CD14-positive monocyte (primary cell): ENCODE data around the gene WWC1. TPM values are rescaled to one million over a fixed set of nuclear protein-coding genes. Genes with fewer than 3 reads are reported as not detected.
A peak's percentile ranks its signal among the peaks of the same experiment; 100 is the strongest.

Experiments used
- DNase-seq, 3 donors: peaks; one replicate each; pipeline ENCODE4 v3.0.0-alpha.2; 2011 to 2022
- H2AFZ ChIP-seq: 2 replicates; pipeline ENCODE4 v1.6.0; 2012; ENCODE audit warnings: mild to moderate bottlenecking, low read depth, low read length, inconsistent platforms; ENCODE audit not compliant: insufficient read depth, poor library complexity, severe bottlenecking
- H3K27ac ChIP-seq, 2 donors: 1 replicate in 1 of 2; 2 replicates in 1 of 2; pipeline ENCODE4 v1.5.1; 2012 to 2013; ENCODE audit warnings: low read length in 2 of 2, control low read depth in 1 of 2, inconsistent platforms in 1 of 2, low read depth in 1 of 2, mild to moderate bottlenecking in 1 of 2
- H3K27me3 ChIP-seq, 2 donors: one replicate each; pipeline versions ENCODE4 v1.6.0 to v1.6.1; 2011 to 2013; ENCODE audit warnings: low read length in 2 of 2; ENCODE audit not compliant: control insufficient read depth in 2 of 2, insufficient read depth in 2 of 2
- H3K36me3 ChIP-seq, 2 donors: replicated peaks in 1 of 2; 1 replicate in 1 of 2; 2 replicates in 1 of 2; pipeline versions ENCODE4 v1.5.1 to v1.6.1; 2012 to 2013; ENCODE audit warnings: low read length in 2 of 2, control low read depth in 1 of 2, inconsistent platforms in 1 of 2, mild to moderate bottlenecking in 1 of 2; ENCODE audit not compliant: insufficient read depth in 2 of 2, control insufficient read depth in 1 of 2
- H3K4me1 ChIP-seq, 2 donors: 1 replicate in 1 of 2; 2 replicates in 1 of 2; pipeline versions ENCODE4 v1.5.1 to v1.6.1; 2012 to 2013; ENCODE audit warnings: low read length in 2 of 2, control low read depth in 1 of 2, inconsistent platforms in 1 of 2, mild to moderate bottlenecking in 1 of 2, moderate library complexity in 1 of 2; ENCODE audit not compliant: insufficient read depth in 2 of 2, control insufficient read depth in 1 of 2
- H3K4me2 ChIP-seq: replicated peaks from 2 replicates; pipeline ENCODE3; 2012; ENCODE audit warnings: low read length, moderate library complexity, mild to moderate bottlenecking; ENCODE audit not compliant: poor library complexity, severe bottlenecking; ENCODE audit errors: extremely low read depth
- H3K4me3 ChIP-seq, 3 experiments: fragments of 200-600 bp in 1 of 3; sonication (generic) in 1 of 3; replicated peaks in 1 of 3; 1 replicate in 2 of 3; 2 replicates in 1 of 3; pipeline ENCODE4 v1.5.1; 2011 to 2013; ENCODE audit warnings: low read length in 3 of 3, mild to moderate bottlenecking in 3 of 3, control low read depth in 2 of 3, low read depth in 2 of 3, inconsistent platforms in 1 of 3, moderate library complexity in 1 of 3
- H3K79me2 ChIP-seq: 2 replicates; pipeline ENCODE4 v1.6.0; 2012; ENCODE audit warnings: mild to moderate bottlenecking, control low read depth, inconsistent platforms, low read length, moderate library complexity; ENCODE audit not compliant: insufficient read depth
- H3K9ac ChIP-seq: 2 replicates; pipeline ENCODE4 v1.6.0; 2017; ENCODE audit warnings: low read length, mild to moderate bottlenecking; ENCODE audit not compliant: insufficient read depth, poor library complexity, severe bottlenecking
- H3K9me3 ChIP-seq, 2 donors: replicated peaks in 1 of 2; 1 replicate in 1 of 2; 2 replicates in 1 of 2; pipeline versions ENCODE4 v1.5.1 to v1.6.1; 2012 to 2013; ENCODE audit warnings: low read length in 2 of 2, control low read depth in 1 of 2; ENCODE audit not compliant: control insufficient read depth in 1 of 2, insufficient read depth in 1 of 2
- H4K20me1 ChIP-seq: 2 replicates; pipeline ENCODE4 v1.6.0; 2012; ENCODE audit warnings: mild to moderate bottlenecking, low read length, control low read depth, moderate library complexity; ENCODE audit not compliant: insufficient read depth
- H3K27ac Mint-ChIP-seq, 7 donors: one replicate each; pipeline ENCODE4 v1.8.0; 2020; ENCODE audit warnings: mild to moderate bottlenecking in 7 of 7, mixed read lengths in 7 of 7, moderate library complexity in 6 of 7, inconsistent platforms in 2 of 7
- H3K27me3 Mint-ChIP-seq, 3 donors: one replicate each; pipeline ENCODE4 v1.8.0; 2021 to 2022; ENCODE audit warnings: low read depth in 3 of 3, mild to moderate bottlenecking in 3 of 3, mixed read lengths in 3 of 3, moderate library complexity in 3 of 3, inconsistent platforms in 1 of 3
- H3K36me3 Mint-ChIP-seq, 2 donors: one replicate each; pipeline ENCODE4 v1.8.0; 2020; ENCODE audit warnings: mixed read lengths in 2 of 2, inconsistent platforms in 1 of 2, mild to moderate bottlenecking in 1 of 2
- H3K4me1 Mint-ChIP-seq: one replicate; pipeline ENCODE4 v1.8.0; 2020; ENCODE audit warnings: mild to moderate bottlenecking, mixed read lengths
- H3K4me3 Mint-ChIP-seq, 2 donors: one replicate each; pipeline ENCODE4 v1.8.0; 2020; ENCODE audit warnings: mild to moderate bottlenecking in 2 of 2, mixed read lengths in 2 of 2, moderate library complexity in 1 of 2
- H3K9me3 Mint-ChIP-seq, 7 donors: one replicate each; pipeline ENCODE4 v1.8.0; 2020 to 2022; ENCODE audit warnings: mixed read lengths in 7 of 7, mild to moderate bottlenecking in 6 of 7, moderate library complexity in 6 of 7, inconsistent platforms in 2 of 7
- WGBS: methylation state at CpG from one replicate; pipeline ENCODE4 v1.1.5; 2013; ENCODE audit warnings: missing lambda C conversion rate; ENCODE audit not compliant: insufficient coverage; 5-methylcytosine and 5-hydroxymethylcytosine counted together
- intact Hi-C, 2 donors: fragments of 100-400 bp; cut with micrococcal nuclease; formaldehyde crosslinking; loops; one replicate each; pipeline versions ENCODE4 v1.15.0 to v1.15.1; 2023
- polyA plus RNA-seq, 3 donors: library from polyadenylated mRNA; depleted of rRNA in 1 of 3; unstranded in 2 of 3; stranded (reverse) in 1 of 3; fragments of 300-500 nt in 2 of 3; fragments of >200 nt in 1 of 3; fragmentation: Illumina TruSeq in 2 of 3; gene quantifications; 1 replicate in 2 of 3; 2 replicates in 1 of 3; pipeline ENCODE4 v1.2.3, GENCODE V29; 2012 to 2021
- TF ChIP-seq, protein P1 (sequence below): fragments of 200-600 bp; IDR thresholded peaks from one replicate; pipeline ENCODE4 v1.8.0; 2022; ENCODE audit warnings: antibody characterized with exemption, mild to moderate bottlenecking

WWC1 gene
- polyA plus RNA-seq, 3 donors = not detected

DNA sequence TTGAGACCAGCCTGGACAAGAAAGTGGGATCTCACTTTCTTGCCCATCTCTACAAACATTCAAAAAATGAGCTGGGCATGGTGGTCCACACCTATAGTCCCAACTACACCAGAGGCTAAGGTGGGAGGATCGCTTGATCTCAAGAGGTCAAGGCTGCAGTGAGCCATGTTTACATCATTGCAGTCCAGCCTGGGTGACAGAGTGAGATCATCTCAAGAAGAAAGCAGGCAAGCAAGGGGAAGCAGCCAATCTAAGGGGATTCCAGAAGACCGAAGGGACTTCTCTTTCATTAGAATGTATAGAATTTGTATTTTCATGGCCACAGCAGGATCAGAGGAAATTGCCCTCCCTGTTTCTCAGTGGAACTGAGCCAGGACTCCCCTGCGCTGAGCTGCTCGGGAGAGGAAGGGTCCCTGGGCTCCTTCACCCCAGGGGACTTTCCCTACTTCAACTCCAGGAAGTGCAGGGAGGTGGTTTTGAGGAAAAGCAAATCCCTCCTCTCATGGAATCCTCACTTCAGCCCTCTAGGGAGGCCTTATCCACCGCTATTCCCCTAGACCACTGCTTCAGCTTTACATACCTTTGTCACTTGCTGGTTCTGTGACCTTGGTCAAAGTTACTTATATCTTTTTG is 12.1 kb downstream of the WWC1 start:
- TF ChIP-seq, protein P1, sequence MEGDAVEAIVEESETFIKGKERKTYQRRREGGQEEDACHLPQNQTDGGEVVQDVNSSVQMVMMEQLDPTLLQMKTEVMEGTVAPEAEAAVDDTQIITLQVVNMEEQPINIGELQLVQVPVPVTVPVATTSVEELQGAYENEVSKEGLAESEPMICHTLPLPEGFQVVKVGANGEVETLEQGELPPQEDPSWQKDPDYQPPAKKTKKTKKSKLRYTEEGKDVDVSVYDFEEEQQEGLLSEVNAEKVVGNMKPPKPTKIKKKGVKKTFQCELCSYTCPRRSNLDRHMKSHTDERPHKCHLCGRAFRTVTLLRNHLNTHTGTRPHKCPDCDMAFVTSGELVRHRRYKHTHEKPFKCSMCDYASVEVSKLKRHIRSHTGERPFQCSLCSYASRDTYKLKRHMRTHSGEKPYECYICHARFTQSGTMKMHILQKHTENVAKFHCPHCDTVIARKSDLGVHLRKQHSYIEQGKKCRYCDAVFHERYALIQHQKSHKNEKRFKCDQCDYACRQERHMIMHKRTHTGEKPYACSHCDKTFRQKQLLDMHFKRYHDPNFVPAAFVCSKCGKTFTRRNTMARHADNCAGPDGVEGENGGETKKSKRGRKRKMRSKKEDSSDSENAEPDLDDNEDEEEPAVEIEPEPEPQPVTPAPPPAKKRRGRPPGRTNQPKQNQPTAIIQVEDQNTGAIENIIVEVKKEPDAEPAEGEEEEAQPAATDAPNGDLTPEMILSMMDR = no peak
- intact Hi-C loops = no loop called here
- Histone ChIP-seq H3K27ac (no peak overlapping the region), H3K4me3 (no peak overlapping the region), H3K9me3 (no peaks in the 10 kb centered on the region), H3K9ac (no peak overlapping the region), H3K4me1 (no peaks in the 10 kb centered on the region), H3K4me2 (no peak overlapping the region), H3K36me3 (no peaks in the 10 kb centered on the region), H2AFZ (no peak overlapping the region), H3K27me3 (no peaks in the 10 kb centered on the region), H4K20me1 (no peaks in the 10 kb centered on the region), H3K79me2 (no peaks in the 10 kb centered on the region)
- DNase-seq = no peak
- WGBS = no CpG with 5 or more reads among the region's 5 CpGs
- Mint-ChIP-seq H3K4me1 (no peaks in the 10 kb centered on the region), H3K36me3 (no peaks in the 10 kb centered on the region), H3K4me3 (no peak overlapping the region), H3K27ac (peak overlapping the region in 1 of 7 donors; percentile 13), H3K27me3 (peaks cover 0 to 11% (median 3%) of the 10 kb centered on the region in 3 donors), H3K9me3 (no peaks in the 10 kb centered on the region)

DNA sequence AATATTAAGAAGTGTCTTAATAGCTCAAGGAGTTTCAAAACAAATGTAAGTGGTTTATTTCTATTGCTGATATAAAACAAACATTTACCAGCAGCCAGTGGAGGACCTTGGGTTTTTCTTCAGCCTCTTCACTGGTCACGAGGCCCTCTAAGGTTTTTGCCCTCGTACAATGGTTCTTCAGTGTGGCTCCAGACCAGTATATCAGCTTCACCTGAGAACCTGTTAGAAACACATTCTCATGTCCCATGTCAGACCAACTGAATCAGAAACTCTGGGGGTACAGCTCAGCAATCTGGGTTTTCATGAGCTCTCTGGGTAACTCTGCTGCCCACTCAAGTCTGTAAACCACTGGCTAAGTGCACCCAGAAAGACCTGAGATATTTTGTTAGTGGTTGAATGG is 12.9 kb downstream of the WWC1 start:
- no peak for DNase-seq
- no peak overlapping the region for H3K27ac ChIP-seq
- H3K9ac ChIP-seq = no peak overlapping the region
- Mint-ChIP-seq H3K4me1 (no peaks in the 10 kb centered on the region), H3K36me3 (no peaks in the 10 kb centered on the region), H3K4me3 (no peak overlapping the region), H3K27me3 (peaks cover 3 to 13% (median 4%) of the 10 kb centered on the region in 3 donors), H3K9me3 (peaks cover 0 to under 1% (median 0%) of the 10 kb centered on the region in 7 donors), H3K27ac (peak overlapping the region in 1 of 7 donors; percentile 16)
- WGBS = 96% methylated on average over 2 of the region's 2 CpGs
- H2AFZ ChIP-seq = no peak overlapping the region
- no peaks in the 10 kb centered on the region for H3K9me3 ChIP-seq
- no peaks in the 10 kb centered on the region for H3K36me3 ChIP-seq
- no peaks in the 10 kb centered on the region for H3K79me2 ChIP-seq
- no peaks in the 10 kb centered on the region for H3K4me1 ChIP-seq
- H4K20me1 ChIP-seq = no peaks in the 10 kb centered on the region
- intact Hi-C loops = no loop called here
- TF ChIP-seq, protein P1 = no peak
- H3K4me3 ChIP-seq = no peak overlapping the region
- no peaks in the 10 kb centered on the region for H3K27me3 ChIP-seq
- no peak overlapping the region for H3K4me2 ChIP-seq
